SH-SY5Y (cell line): ENCODE measurements around the gene ZNF445.

Experiments used
- GATA2 ChIP-seq: IDR thresholded peaks from 2 replicates; pipeline ENCODE4 v1.6.1; 2011; ENCODE audit warnings: mild to moderate bottlenecking, low read depth, low read length
- GATA3 ChIP-seq: IDR thresholded peaks from 2 replicates; pipeline ENCODE4 v1.6.1; 2011; ENCODE audit warnings: low read depth, mild to moderate bottlenecking, low read length, moderate library complexity

- no peak for TF ChIP-seq GATA3
- no peak for TF ChIP-seq GATA2
Observed at GRCh38 chr3:44414517-44415090, 62.9 kb downstream of the ZNF445 start.
